ENCODE results near the gene EN1. TPM values are rescaled to one million over a fixed set of nuclear protein-coding genes. Genes with fewer than 3 reads are reported as not detected.

Gene EN1
- total and polyA plus RNA-seq, 2 experiments from 2014 or later = 0.21 to 0.24 TPM

- Mint-ChIP-seq H3K36me3 (ENCODE audit: low read depth) (no peaks in the 10 kb centered on the region), H3K9me3 (no peaks in the 10 kb centered on the region), H3K4me1 (peaks cover 46% of the 10 kb centered on the region), H3K27me3 (ENCODE audit: insufficient read depth, low read depth, poor library complexity) (peaks cover 19% of the 10 kb centered on the region), H3K4me3 (no peak overlapping the region), H3K27ac (no peak overlapping the region)
- TF ChIP-seq EZH2phosphoT487 (IDR thresholded peaks at IDR 0.05; ENCODE audit: unreplicated experiment) (no peak), EZH2 (IDR thresholded peaks at IDR 0.05; ENCODE audit: low read depth, unreplicated experiment) (no peak), JUNB (IDR thresholded peaks at IDR 0.05; ENCODE audit: unreplicated experiment) (no peak), ETS1 (IDR thresholded peaks at IDR 0.05) (no peak)
- peak; percentile 18 for DNase-seq (ENCODE audit: low spot score)
- Histone ChIP-seq H3K4me2 (peak overlapping the region; percentile 51; the same call in 1 of the 2 replicates), H3K36me3 (ENCODE audit: insufficient read depth) (no peaks in the 10 kb centered on the region), H3K4me3 (no peak overlapping the region), H3K27ac (ENCODE audit: low read depth) (no peak overlapping the region), H3F3A (replicated peaks; ENCODE audit: low read depth) (0 out of 2 replicates have a peak, but pooled peaks cover 5% of the 10 kb centered on the region), H3K79me2 (replicated peaks; ENCODE audit: insufficient read depth) (no peaks in the 10 kb centered on the region), H4K20me1 (replicated peaks; ENCODE audit: insufficient read depth) (no peaks in the 10 kb centered on the region), H2AFZ (peak overlapping the region; percentile 85), H3K4me1 (ENCODE audit: insufficient read depth) (peaks cover 46% of the 10 kb centered on the region), H3K27me3 (ENCODE audit: insufficient read depth) (0 out of 2 replicates have a peak, but pooled peaks cover 9% of the 10 kb centered on the region), H3K9me2 (ENCODE audit: insufficient read depth) (no peaks in the 10 kb centered on the region)
- peak; percentile 43 for ATAC-seq
Measured at GRCh38 chr2:118812552-118812951, 34.9 kb downstream of the EN1 start.

- peaks cover 54% of the 10 kb centered on the region for H3K4me1 Mint-ChIP-seq
- H2AFZ ChIP-seq = no peak overlapping the region
- peaks cover 8% of the 10 kb centered on the region; the same call in 1 of the 2 replicates for H3F3A ChIP-seq (replicated peaks; ENCODE audit: low read depth)
- H3K36me3 Mint-ChIP-seq (ENCODE audit: low read depth) = no peaks in the 10 kb centered on the region
- H3K9me2 ChIP-seq (ENCODE audit: insufficient read depth) = no peaks in the 10 kb centered on the region
- H3K79me2 ChIP-seq (replicated peaks; ENCODE audit: insufficient read depth) = no peaks in the 10 kb centered on the region
- DNase-seq (ENCODE audit: low spot score) (no peak), ATAC-seq (no peak)
- no peak overlapping the region for H3K4me2 ChIP-seq
- no peak overlapping the region for H3K27ac ChIP-seq (ENCODE audit: low read depth)
- H3K4me1 ChIP-seq (ENCODE audit: insufficient read depth) = peaks cover 55% of the 10 kb centered on the region
- H3K27me3 Mint-ChIP-seq (ENCODE audit: insufficient read depth, low read depth, poor library complexity) = peaks cover 18% of the 10 kb centered on the region
- TF ChIP-seq ZNF331 (CRISPR knock-in tag; IDR thresholded peaks at IDR 0.05; ENCODE audit: low read depth) (no peak), EZH2phosphoT487 (IDR thresholded peaks at IDR 0.05; ENCODE audit: unreplicated experiment) (no peak), JUNB (IDR thresholded peaks at IDR 0.05; ENCODE audit: unreplicated experiment) (no peak)
- no peak overlapping the region for H3K4me3 Mint-ChIP-seq
- no peak overlapping the region for H3K27ac Mint-ChIP-seq
- H3K9me3 Mint-ChIP-seq = no peaks in the 10 kb centered on the region
- H3K27me3 ChIP-seq (ENCODE audit: insufficient read depth) = 0 out of 2 replicates have a peak, but pooled peaks cover 9% of the 10 kb centered on the region
- no peak overlapping the region for H3K4me3 ChIP-seq
- no peaks in the 10 kb centered on the region for H4K20me1 ChIP-seq (replicated peaks; ENCODE audit: insufficient read depth)
- no peaks in the 10 kb centered on the region for H3K36me3 ChIP-seq (ENCODE audit: insufficient read depth)
Measured at GRCh38 chr2:118811514-118812115, 35.8 kb downstream of the EN1 start.

GRCh38 chr2:118810766-118811165, 36.7 kb downstream of the EN1 start:
- Mint-ChIP-seq H3K9me3 (no peaks in the 10 kb centered on the region), H3K27me3 (ENCODE audit: insufficient read depth, low read depth, poor library complexity) (peaks cover 18% of the 10 kb centered on the region), H3K27ac (no peak overlapping the region), H3K4me3 (no peak overlapping the region), H3K4me1 (peaks cover 60% of the 10 kb centered on the region), H3K36me3 (ENCODE audit: low read depth) (no peaks in the 10 kb centered on the region)
- Histone ChIP-seq H2AFZ (no peak overlapping the region), H3K4me3 (no peak overlapping the region), H3K27me3 (ENCODE audit: insufficient read depth) (0 out of 2 replicates have a peak, but pooled peaks cover 13% of the 10 kb centered on the region), H3K4me2 (no peak overlapping the region), H3K27ac (ENCODE audit: low read depth) (no peak overlapping the region), H3K36me3 (ENCODE audit: insufficient read depth) (no peaks in the 10 kb centered on the region), H3K4me1 (ENCODE audit: insufficient read depth) (peaks cover 64% of the 10 kb centered on the region), H3K9me2 (ENCODE audit: insufficient read depth) (no peaks in the 10 kb centered on the region), H3K79me2 (replicated peaks; ENCODE audit: insufficient read depth) (no peaks in the 10 kb centered on the region), H4K20me1 (replicated peaks; ENCODE audit: insufficient read depth) (no peaks in the 10 kb centered on the region), H3F3A (replicated peaks; ENCODE audit: low read depth) (peaks cover 8% of the 10 kb centered on the region; the same call in 1 of the 2 replicates)
- no peak for ATAC-seq
- no peak for DNase-seq (ENCODE audit: low spot score)
- TF ChIP-seq EZH2phosphoT487 (IDR thresholded peaks at IDR 0.05; ENCODE audit: unreplicated experiment) (no peak), CREB1 (CRISPR knock-in tag; IDR thresholded peaks at IDR 0.05; ENCODE audit: low read depth) (no peak), ZNF331 (CRISPR knock-in tag; IDR thresholded peaks at IDR 0.05; ENCODE audit: low read depth) (no peak), REST (IDR thresholded peaks at IDR 0.05; ENCODE audit: unreplicated experiment) (no peak), CTCF (conservative IDR thresholded peaks at IDR 0.05; ENCODE audit: low read depth in 2 of 2) (no peak), ZNF114 (CRISPR knock-in tag; IDR thresholded peaks at IDR 0.05) (no peak), JUNB (IDR thresholded peaks at IDR 0.05; ENCODE audit: unreplicated experiment) (no peak)

All from GM23338 (cell line).